ENCODE measurements around the gene CHIC2.
"Not testable (repeated sequence)": the region's sequence is repeated elsewhere in the genome, so short reads cannot be mapped to it uniquely, and the experiment has no call there.

Gene CHIC2

DNA sequence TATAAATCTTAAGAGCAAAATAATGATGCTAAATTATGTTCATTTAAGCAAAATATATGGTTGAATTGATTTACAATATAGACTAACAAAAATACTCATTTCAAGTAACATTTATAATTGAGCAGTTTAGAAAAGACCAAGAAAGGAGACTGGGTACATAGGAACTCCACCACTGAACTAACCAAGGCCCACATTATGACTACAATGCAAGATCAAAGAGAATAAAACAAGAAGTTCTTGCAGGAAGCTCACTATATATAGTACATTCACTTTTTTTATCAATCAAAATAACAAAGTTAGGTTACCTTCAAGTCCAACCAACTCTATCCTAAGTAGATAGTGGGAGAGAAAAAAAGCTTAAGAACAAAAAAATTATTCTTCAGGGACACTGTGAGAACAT is 8.0 kb downstream of the CHIC2 start:
- no peak for DNase-seq

DNA sequence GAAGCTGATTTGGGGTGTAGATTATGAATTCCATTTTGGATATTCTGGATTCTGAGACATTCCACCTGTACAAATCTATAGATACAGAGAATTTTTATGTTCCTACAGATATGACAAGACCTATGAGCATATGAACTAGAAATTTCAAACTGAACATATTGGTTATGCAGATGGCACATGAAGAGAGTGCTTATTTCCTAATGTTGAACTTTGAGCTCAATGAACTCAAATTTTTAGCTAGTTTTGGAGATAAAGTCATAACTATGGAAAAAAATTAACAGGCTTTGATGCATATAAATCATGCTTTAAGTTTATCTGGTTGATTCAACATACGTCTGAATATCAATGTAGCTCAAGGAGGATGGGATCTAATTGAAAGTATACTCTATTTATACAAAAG is 8.9 kb downstream of the CHIC2 start:
- no peak for DNase-seq

DNA sequence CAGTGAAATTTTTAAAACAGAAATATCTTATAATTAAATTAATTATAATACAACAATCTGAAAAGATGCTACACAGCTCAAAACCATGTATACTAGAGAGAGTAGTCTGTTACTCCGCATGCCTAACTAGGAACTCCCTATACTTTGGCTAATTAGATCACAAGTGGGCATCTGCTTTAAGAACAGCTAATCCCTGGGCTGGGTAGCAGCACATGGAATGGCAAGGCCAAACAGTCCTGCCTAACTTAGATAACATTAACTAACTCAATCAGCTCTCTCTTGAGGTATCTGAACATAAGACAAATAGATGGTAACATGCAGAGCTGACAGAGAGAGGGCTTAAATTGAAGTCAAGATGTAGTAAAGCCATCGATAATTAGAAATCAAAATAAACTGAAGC is 9.9 kb downstream of the CHIC2 start:
- no peak for DNase-seq

DNA sequence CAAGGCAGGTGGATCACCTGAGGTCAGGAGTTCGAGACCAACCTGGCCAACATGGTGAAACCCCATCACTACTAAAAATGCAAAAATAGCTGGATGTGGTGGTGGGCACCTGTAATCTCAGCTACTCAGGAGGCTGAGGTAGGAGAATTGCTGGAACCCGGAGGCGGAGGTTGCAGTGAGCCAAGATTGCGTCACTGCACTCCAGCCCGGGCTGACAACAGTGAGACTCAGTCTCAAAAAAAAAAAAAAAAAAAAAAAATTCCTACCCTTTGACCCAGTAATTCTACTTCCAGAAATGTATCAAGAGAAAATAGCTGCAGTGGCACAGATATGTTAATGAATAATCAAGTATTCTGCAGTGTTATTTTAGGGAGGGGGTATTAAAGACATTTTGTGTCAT is 11.1 kb downstream of the CHIC2 start:
- DNase-seq, result not testable (repeated sequence)

DNA sequence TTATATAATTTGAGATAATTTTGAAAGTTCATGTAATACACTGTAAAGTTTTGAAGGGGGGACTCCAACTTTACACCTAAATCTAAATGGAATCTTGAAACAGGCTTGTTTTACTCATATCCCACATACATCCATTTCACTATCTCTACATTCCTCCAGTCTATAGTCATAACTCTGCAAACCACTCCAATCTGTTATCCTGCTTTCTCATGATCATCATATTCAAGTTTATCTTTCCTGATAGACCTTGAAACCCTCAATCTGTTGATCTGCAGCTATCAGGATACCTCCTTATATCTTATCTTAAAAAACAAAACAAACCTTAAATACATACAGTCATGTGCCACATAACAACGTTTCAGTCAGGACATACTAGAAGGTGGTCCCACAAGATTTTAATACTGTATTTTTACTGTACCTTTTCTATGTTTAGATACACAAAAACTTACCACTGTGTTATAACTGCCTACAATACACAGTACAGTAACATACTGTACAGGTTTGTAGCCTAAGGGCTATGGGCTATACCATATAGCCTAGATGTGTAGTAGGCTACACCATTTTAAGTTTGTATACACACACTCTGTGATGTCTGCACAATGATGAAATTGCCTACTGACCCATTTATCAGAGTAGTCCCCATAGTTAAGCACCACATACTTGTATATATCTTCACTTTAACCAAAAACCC is 14.0 kb downstream of the CHIC2 start:
- no peak for DNase-seq

DNA sequence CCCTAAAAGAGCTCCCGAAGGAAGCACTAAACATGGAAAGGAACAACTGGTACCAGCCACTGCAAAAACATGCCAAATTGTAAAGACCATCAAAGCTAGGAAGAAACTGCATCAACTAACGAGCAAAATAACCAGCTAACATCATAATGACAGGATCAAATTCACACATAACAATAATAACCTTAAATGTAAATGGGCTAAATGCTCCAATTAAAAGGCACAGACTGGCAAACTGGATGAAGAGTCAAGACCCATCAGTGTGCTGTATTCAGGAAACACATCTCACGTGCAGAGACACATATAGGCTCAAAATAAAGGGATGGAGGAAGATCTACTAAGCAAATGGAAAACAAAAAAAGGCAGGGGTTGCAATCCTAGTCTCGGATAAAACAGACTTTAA is 20.8 kb downstream of the CHIC2 start:
- DNase-seq, result not testable (repeated sequence)

DNA sequence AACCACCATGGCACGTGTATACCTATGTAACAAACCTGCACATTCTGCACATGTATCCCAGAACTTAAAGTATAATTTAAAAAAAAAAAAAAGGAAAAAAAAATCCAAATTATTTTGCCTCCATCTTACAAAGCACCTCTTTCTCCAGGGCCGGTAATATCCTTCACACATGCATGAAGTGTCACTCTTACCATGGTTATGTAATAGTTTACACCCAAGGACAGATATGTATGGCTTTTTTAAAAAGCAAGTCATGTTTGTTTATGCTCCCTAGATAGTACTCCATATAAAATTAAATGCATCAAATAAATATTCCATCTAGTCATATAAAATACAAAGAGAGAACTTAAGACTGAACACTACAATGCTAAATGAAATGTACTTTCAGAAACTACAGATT is 22.5 kb downstream of the CHIC2 start:
- no peak for DNase-seq

DNA sequence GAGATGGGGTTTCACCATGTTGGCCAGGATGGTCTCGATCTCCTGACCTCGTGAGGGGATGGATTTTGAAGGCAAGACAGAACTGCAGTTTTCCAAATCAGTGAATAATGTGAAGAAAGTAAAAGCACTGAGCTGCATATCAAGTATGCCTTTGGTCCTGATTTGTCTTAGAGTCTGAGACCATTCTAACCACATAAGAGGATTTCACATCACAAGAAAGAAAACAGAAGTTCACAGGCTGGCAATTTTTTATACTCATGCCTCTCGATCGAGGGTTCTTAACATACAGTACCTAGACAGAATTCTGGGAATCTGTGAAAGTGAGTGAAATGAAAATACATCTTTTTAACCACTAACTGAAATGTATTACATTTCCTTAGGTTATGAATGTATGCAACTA is 23.3 kb downstream of the CHIC2 start:
- no peak for DNase-seq

DNA sequence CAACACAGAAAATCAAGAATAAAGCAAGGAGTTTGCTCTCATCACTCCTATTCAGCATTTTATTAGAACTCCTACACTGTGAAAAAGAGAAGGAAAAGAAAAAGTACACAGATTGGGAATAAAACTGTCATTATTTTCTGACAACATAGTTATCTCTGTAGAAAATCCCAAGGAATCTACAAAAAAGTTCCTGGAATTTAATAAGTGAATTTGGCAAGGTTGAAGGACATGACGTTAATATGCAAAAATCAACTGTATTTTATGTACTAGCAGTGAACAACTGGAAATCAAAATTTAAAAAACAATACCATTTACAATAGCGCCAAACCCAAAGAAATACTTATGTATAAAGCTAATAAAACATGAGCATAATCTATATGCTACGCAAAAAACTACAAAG is 26.3 kb downstream of the CHIC2 start:
- no peak for DNase-seq

DNA sequence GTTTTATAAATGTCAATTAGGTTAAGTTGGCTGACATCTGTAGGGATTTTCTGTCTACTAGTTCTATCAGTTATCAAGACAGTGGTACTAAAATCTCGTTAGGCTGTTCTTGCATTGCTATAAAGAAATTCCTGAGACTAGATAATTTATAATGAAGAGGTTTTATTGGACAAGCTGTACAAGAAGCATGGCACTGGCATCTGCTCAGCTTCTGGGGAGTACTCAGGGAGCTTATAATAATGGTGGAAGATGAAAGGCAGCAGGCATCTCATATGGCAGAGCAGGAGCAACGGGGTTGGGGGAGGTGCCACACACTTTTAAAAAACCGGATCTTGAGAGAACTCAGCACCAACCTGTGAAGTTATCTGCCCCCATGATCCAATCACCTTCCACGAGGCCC is 28.2 kb downstream of the CHIC2 start:
- no peak for DNase-seq

DNA sequence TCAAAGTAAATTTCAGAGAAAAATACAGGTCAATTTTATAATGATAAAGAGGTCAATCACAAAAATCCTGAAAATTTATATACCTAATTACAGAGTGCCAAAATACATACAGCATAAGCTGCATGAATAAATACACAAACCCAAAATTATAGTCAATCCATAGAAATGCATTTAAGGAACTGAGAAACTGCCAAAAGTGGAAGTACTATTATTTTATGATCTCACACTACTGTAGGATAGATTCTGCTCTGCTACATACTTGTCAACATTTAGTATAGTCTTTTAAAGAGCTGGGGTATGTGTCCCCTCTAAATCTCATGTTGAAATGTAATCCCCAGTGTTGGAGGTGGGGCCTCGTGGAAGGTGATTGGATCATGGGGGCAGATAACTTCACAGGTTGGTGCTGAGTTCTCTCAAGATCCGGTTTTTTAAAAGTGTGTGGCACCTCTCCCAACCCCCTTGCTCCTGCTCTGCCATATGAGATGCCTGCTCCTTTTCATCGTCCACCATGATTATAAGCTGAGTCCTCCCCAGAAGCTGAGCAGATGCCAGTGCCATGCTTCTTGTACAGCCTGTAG is 31.8 kb downstream of the CHIC2 start:
- no peak for DNase-seq

DNA sequence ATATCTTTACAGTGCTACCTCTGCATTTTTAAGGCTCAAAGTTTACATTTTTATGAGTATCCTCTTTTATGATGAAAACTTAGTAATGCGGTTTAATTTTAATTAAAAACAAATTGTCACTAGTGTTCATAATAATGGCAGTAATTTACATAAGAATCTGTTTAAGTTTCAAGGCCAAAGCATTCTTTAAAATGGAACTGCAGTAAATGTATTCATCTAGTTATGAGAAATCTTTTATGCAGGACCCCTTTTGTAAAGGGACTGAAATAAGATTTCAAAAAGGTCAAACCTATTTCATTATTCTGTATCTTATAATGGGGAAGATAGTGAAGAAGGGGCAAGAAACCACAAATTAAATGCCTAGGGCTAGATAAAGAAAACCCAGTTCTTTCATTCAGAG is 37.1 kb downstream of the CHIC2 start:
- no peak for DNase-seq

DNA sequence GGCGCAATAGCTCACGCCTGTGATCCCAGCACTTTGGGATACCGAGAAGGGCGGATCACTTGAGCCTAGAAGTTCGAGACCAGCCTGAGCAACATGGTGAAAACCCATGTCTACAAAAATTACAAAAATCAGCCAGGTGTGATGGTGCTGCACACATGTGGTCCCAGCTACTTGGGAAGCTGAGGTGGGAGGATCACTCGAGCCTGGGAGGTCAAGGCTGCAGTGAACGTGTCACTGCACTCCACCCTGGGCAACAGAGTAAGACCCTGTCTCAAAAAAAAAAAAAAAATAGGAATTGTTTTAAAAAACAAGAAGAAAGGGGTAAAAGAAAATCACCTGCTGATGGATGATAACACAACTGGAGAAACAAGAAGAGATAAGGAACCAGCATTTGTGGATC is 38.8 kb downstream of the CHIC2 start:
- no peak for DNase-seq

DNA sequence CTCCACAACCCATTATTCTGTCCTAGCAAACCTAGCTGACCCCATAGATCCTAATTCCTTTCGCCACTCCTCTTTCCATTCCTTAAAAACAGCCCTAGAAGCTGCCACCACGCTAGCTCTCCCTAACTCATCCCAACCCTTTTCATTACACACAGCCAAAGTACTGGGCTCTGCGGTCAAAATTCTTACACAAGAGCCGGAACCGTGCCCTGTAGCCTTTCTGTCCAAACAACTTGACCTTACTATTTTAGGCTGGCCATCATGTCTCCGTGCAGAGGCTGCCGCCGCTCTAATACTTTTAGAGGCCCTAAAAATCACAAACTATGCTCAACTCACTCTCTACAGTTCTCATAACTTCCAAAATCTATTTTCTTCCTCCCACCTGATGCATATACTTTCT is 41.4 kb downstream of the CHIC2 start:
- DNase-seq, result not testable (repeated sequence)

DNA sequence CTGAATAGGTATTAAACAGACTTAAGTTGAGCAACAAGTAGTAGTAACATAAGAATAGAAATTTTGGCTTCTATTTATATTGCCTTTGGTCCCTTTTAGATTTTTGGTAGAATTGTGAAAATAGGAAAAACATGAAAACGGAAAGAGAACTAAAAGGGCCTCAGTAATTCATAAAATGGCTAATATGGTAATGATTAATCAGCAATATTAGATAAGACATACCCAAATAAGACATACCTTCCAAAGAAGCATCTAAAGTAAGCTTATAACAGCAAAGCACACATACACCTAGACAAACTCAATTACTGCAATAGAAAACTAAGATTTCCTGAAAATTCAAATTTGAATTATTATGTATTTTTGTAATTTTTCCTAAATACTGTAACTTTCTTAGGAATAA is 46.4 kb downstream of the CHIC2 start:
- no peak for DNase-seq

DNA sequence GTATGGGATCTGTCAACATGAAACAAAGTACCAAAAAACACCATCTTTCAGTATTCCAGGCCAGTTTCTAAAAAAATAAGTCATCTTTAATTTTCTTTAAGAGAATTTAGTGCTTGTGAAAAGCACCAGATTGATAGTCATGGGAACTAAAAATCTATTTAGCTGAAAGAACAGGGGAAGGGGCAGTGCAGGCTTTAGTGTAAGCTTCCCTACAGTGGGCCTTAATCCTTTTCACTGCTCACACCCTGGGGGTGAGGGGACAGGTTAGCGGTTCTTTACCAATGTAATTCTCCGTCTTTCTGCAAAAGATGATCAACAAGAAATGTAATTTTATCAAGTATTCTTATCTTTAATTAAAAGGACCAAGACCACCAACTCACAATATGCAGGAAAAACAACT is 47.1 kb downstream of the CHIC2 start:
- DNase-seq, result no peak

DNA sequence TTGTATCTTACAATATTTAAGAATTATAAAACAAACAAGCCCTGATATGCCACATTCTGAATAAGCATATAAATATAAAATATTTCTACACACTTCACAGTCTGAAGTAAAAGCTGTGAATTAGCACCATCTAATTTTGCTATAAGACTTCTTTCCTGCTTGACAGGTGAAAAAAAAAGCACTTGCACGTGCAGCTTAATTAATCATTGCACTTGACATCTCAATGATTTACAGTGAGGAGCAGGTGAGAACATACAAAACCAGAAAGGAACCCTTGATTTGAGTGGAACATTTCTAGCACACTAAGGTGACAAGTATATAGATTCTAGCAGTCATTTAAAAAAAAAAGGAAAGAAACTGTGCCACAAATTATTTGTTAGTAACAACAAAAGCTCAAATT is 47.9 kb downstream of the CHIC2 start:
- DNase-seq, result no peak

DNA sequence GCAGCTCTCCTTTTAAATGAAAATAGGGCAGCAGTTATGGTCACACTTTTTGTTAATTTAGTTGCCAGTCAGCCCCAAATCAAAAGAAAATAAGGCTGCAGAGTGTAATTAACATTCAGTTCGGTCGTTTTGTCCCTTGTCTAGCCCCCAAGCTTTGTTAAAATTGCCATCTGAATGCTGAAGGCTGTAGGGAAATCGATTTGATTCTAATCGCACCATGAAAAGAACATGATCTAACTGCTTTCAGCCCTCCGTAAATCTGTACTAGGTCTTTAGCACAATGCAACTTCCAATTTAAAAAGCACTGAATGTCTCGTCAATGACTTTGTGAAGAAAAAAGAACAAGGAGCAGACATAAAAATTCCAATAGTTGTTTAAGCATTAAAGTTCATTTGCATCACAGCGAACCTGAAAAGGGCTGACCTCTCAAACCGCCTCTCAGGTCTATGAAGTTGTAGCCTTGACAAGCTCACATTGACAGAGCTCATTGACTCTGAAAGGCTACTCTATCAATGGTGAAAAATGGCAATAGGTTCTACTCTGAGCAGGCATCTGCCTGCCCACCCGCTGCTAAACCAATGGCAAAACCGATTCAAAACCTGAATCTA is 48.9 kb downstream of the CHIC2 start:
- DNase-seq, result no peak

DNA sequence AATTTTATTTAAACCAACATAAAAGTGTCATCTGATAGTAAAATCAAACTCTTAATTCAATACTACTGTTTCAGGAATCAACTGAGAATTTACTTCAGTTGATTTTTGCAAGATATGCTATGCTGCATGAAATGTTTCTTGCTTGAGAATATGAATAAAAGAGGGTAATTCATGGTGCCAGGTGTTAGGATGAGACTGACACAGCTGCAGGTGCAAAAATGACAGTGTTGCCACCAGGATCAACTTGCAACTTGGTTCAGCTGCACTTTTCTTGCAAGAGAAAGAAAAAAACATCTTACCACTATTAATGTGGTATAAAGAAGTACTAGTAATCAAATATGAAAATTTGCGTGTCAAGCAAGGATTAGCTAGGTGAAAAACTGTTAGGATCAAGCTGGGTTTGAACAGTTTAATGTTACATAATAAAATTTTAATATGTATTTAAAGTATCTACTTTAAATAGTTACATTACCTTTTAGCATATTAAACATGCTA is 49.7 kb downstream of the CHIC2 start:
- DNase-seq, result no peak

DNA sequence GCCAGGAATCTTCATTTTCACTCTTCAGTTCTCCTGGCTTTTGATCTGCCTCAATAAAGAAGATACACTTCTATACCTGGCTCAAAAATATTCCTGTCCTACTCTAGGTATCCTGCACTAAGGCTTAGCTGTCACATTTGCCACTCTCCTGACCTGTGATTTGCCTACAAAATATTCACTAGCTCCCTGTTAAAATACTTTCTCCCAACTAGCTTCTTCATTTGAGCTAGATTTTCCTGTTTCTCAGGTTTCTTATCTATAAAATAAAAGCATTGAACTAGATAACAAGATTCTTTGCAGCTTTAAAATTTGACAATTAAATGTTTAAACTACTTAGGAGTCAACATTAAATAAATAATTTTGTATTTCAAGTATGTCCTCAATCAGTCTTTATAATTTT is 53.2 kb downstream of the CHIC2 start:
- DNase-seq, result no peak

DNA sequence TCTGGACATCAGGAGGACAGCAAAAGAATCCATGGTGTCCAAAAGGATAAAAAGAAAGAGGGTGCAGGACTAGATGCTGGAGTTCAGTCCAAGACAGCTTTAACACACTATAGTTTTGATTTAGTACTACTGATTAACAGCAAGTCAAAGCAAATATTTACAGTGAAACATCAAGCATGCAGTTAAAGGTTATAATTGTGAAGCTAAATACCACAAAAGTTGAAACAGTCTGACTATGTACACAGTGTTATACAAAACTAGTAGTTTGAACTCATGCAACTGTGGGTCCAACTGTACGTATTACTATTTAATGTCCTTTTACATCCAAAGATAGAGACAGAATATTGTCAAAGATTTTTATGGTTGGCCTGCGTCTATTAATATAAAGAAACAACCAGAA is 57.6 kb downstream of the CHIC2 start:
- DNase-seq, result no peak

DNA sequence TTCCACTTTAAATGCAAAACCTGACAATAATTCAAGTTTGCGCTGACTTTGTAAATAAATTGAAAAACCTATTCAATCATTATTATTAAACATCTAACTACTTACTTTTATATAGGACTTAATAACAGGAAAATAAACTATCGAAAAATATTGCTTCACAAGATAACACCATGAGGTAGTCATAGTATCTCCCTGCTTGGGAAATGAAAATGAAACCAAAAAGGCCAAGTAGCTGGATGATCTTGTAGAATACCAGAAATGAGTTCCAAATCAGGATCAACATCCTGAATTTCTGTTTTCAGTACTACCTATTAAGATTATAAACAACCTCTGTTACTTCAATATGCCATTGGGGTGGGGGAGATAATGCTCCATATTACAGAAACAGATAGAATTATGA is 58.9 kb downstream of the CHIC2 start:
- no peak for DNase-seq

DNA sequence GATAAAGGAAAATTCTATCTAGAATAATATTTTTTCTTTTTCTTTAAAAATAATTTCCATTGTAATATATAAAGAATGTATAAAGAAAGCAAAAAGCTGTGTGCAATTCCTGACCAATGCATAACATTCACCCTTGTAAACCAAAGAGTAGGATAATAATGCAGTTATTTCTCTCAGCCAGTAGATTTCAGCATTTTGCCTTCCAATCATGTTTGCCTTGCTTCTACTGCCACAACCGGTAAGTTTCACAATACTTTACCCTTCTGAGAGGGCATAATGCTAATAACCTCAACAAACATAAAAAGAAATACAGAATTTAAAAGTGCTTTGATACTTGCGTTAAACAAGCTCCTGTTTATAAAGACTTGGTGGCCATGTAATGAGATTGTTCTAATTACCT is 59.9 kb downstream of the CHIC2 start:
- DNase-seq, result no peak

DNA sequence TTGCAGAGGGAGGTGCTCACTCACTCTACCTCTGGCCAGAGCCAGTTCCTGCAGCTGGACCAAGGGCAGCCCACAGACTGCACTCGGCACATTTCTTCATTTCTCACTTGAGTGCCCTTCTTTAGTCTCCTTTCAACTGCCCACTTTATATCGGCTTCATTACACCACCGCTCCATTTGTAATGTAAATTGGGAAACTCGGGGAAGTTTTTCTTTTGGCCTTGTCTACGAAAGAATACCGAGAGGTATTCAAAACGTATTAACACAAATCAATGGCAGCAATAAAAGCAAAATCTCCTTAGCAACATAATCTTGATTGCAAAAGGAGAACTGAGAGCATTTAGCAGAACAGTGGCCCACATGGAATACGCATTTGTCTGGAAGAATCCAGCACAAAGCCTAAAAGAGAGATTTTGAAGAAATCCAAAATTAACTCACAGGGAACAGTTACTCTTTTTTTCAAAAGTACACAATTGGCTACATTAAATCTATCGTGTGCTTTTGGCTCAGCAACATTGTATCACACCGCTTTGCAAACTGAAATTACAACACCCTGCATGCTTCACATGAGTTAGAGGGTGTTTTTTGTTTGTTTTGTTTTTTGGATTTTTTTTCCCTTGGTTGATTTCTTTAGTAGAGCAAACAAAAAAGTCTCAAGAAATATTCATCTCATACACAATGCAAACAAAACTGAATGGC is 62.6 kb downstream of the CHIC2 start:
- DNase-seq, result no peak

Data from KG1 (cell line).